ENCODE results near the gene HELT.
"Not testable (repeated sequence)": the region's sequence is repeated elsewhere in the genome, so short reads cannot be mapped to it uniquely, and the experiment has no call there.

Gene HELT

DNA sequence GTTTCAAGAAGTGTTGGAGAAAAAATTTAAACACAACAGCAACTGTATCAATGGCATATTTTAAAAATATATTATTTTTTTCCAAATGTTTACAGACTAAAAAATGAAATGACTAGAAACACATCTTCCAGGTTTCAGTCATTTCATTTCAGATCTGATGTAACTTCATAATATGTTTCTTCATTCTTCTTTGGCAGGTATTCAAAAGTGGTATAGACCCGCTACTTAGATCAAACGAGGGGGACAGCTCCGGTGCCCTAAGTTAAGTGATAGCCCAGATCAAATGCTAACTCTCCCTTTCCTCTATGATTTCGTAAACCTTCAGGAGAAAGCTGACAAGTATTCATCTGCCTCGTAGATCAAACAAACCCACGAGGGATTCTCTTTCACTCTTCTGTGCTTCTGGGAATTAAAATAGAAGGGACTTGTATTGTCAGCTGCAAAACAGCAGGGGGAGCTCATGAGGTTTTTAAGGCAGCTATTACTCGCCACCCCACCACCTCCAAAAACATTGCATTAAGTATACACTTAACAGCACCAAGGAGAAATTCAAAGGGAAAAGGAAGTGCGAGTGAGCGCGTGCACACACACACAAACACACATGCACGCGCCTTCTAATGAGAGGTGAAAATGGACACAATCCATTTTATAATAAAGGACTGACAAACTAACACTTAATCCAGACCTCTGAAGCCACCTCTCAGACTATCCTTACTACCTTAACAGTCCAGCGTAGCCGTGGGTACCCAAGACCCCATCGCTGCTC is 21.4 kb downstream of the HELT start:
- no peak for DNase-seq

DNA sequence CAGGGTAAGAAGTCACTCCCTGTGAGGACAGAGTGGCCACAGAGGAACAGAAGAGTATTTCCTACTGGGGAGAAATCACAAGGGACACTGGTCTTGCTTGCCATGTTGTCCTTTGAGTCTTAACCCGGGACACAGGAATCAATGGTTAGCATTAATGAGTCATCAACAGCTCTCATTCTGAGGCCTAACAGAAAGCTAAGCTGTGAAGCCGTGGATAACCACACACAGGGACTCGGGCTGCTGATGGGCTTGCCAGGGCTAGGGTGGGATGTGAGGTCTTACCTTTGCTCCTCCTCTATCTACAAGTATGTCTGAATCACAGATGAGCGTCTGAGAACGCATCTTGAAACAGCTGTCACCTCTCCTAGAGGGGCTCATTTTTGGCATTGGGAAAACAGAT is 22.2 kb downstream of the HELT start:
- no peak for DNase-seq

DNA sequence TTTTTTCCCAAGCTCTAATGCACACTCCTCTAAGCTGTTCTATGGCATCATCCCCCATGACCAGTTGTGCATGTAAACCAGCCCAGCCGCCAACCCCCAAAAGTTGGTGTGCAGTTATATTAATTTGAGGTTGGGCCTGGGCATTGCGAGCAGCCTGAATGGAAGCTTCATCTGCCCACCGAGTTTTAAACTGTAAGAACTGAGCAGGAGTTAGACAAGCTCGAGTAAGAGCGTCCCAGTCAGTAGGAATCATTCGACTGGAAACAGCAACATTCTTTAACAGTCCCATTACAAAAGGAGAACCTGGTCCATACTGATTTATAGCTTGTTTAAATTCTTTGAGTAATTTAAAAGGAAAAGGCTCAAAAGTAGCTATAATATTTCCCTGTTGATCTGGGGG is 32.0 kb downstream of the HELT start:
- DNase-seq = not testable (repeated sequence)

DNA sequence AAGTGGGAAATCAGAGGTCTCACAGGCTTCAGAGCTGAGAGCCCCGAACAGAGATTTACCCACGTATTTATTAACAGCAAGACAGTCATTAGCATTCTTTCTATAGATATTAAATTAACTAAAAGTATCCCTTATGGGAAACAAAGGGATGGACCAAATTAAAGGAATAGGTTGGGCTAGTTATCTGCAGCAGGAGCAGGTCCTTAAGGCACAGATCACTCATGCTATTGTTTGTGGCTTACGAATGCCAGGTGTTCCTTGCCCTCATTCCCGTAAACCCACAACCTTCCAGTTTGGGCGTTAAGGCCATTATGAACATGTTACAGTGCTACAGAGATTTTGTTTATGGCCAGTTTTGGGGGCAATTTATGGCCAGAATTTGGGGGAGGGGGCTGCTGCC is 33.0 kb downstream of the HELT start:
- not testable (repeated sequence) for DNase-seq

DNA sequence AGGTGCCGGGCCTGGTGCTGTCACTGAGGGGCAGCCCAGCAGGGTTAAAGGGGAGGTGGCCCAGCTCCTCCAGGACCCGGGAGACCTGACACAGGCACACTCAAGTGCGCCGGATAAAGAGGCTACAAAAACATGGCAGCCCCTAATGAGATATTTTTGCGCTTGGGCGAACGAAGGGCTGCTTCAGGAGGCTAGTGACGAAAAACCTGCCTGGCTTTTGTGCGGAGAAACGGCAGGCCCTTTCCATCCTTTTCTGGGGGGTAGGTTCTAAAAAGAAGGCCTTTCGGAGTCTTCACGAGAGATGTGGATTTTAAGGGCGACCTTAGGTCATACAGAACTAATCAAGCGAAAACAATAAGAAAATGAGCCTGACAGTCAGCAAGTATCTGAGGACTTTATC is 35.5 kb downstream of the HELT start:
- DNase-seq = no peak

DNA sequence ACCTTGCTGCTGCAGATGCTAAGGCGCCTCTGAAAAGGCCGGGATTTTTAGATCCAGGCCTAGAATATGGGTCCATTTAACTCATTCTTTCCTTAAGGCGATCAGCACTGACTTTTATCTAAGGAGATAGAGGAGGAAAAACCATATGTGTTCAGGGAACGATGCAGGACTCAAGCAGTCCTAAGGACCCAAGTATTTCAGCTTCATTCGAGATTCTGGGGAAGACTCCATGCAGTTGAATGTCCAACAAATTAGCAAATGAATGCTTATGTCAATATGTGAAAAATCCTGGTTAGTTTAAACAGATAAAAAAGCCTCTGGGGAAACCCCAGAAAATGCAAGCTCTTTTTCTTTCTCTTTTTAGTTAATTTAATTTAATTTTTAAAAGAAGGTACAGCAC is 36.0 kb downstream of the HELT start:
- no peak for DNase-seq

DNA sequence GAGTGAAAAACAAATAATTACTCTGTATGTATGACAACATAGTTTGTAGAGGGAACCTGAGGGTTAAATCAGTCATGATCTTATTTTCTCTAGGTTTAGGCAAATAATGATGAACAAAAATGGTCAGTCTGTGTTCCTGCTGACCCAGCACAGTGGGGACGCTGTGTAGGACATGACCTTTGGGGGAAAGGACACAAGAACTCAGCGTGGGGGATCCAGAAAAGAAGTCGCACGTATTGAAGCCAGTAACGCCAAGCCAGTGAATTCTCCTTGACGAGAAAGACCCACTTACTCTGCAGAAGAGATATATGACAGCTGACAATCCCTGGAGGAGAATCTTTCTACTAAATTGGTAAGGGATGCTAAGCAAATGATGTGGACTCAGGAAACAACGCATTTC is 36.6 kb downstream of the HELT start:
- DNase-seq = no peak

DNA sequence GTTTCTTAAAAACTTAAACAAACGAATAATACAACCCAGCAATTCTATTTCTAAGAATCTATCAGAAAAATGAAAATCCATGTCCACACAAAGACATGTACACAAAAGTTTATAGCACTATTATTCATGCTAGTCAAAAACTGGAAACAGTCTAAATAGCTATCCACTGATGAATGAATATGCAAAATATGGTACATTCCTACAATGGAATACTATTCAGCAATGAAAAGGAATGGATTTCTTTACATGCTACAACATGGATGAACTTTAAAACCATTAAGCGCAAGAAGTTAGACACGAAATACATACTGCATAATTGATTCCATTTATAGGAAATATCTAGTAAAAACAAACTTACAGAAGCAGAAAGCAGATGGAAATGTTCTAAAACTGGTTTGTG is 43.3 kb downstream of the HELT start:
- no peak for DNase-seq

DNA sequence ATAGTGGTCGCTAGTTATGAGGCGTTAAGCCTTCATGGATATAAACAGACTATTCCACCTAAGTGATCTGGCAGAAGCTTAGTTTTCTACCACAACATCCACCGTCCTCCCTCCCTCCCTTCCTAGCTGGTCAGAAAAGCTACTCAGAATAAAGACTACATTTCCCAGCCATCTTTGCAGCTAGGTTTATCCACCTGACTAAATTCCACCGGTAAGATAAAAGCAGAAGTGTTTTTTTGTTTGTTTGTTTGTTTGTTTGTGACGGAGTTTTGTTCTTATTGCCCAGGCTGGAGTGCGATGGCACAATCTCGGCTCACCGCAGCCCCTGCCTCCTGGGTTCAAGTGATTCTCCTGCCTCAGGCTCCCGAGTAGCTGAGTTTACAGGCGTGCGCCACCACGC is 44.3 kb downstream of the HELT start:
- DNase-seq = no peak

DNA sequence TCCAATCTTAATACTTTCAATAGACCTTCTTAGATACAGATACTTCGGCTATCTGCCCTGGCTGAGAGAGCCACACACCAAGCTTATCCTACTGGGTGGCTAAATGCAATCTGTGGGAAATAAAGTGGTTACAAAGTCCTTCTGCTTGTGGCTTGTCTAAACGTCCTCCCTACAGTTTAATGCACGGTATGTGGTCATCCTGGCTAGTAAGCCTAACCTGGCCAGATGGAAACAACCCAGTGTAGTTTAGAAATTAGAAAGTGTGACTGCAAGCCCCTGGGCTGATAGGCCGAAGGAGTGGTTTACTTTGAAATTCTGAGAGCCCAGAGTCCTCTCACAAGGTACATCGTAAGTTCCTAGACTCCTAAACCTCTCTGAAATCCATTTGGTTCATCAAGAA is 47.9 kb downstream of the HELT start:
- DNase-seq = no peak

DNA sequence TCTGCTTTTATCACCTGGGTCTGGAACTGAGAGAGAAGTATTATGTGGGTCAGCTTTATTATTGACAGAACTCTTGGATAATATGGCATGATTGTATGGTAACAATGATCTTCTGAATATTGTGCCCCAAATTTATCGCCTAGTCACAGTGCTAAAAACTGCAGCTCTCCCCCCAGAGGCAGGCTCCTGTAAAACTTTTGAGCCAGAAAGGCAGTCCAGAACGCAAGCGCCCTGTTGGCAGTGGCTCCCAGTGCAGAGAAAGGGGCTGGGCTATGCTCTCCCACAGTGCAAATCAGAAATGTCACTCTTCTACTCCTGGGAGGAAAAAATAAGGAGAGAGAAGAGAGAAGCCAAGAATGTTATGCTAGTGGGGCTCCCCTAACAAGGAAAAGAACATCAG is 50.5 kb downstream of the HELT start:
- DNase-seq = no peak

Data from NCI-H446 treated with DMSO at 0.1 percent for 48 hours (cell line).